K562 (cell line): ENCODE results near the gene KDM4C. TPM values are rescaled to one million over a fixed set of nuclear protein-coding genes. Genes with fewer than 3 reads are reported as not detected.

Experiments used
- ATAC-seq: fragments of 200-7000 bp; cut with Tn5 transposase; 3 replicates; pipeline ENCODE4 v1.9.1; 2020; ENCODE audit warnings: moderate library complexity
- BruUV-seq: library from RNA; stranded (reverse); fragments of 400-500 nt; replicated peaks from 2 replicates; lab custom pipeline; 2021; lab: Mats Ljungman, UMichigan
- CTCF ChIA-PET: fragments of 300-600 bp; formaldehyde crosslinking; extraction: SDS; loops from one replicate; lab custom pipeline; 2021; ENCODE audit warnings: low intra/inter-chr PET ratio; lab: Yijun Ruan, JAX
- POLR2A ChIA-PET: fragments of 300-600, 350-650 bp; sonication (Branson Sonifier 250); formaldehyde crosslinking; extraction: SDS; loops from one replicate; lab custom pipeline; 2021; ENCODE audit warnings: antibody characterized with exemption, inconsistent platforms; lab: Yijun Ruan, JAX
- DNase-seq, 4 experiments: peaks; one replicate each; pipeline versions ENCODE4 v3.0.0 to v3.0.0-alpha.2; 2011 to 2018; ENCODE audit warnings: low spot score in 3 of 4, mixed read lengths in 3 of 4; ENCODE audit errors: extremely low read depth in 1 of 4
- FAIRE-seq: peaks from 2 replicates; lab custom pipeline; 2011; peaks lifted over from hg19 to GRCh38; lab: Jason Lieb, UNC
- H2AFZ ChIP-seq: 2 replicates; pipeline ENCODE4 v1.6.0; 2011; ENCODE audit warnings: low read depth, low read length, control low read depth, inconsistent platforms
- H3K27ac ChIP-seq: fragments of 200-600 bp; 3 replicates; pipeline ENCODE4 v1.8.0; 2011; ENCODE audit warnings: low read depth, mild to moderate bottlenecking, control low read depth, inconsistent platforms, low read length, moderate library complexity, mixed read lengths; ENCODE audit errors: extremely low read depth
- H3K27me3 ChIP-seq, 2 experiments: fragments of 300-600 bp in 1 of 2; 2 replicates in 1 of 2; 3 replicates in 1 of 2; pipeline versions ENCODE4 v1.6.0 to v1.8.0; 2011; ENCODE audit warnings: inconsistent platforms in 2 of 2, low read length in 2 of 2, mild to moderate bottlenecking in 1 of 2, mixed read lengths in 1 of 2, moderate library complexity in 1 of 2; ENCODE audit not compliant: control insufficient read depth in 2 of 2, insufficient read depth in 2 of 2
- H3K36me3 ChIP-seq: fragments of 300-600 bp; 3 replicates; pipeline ENCODE4 v1.8.0; 2011; ENCODE audit warnings: mild to moderate bottlenecking, low read length, inconsistent platforms; ENCODE audit not compliant: control insufficient read depth, insufficient read depth
- H3K4me1 ChIP-seq, 2 experiments: fragments of 200-600 bp in 1 of 2; replicated peaks in 1 of 2; 2 replicates in 1 of 2; 3 replicates in 1 of 2; pipeline versions ENCODE4 v1.5.1 to v1.8.0; 2011; ENCODE audit warnings: inconsistent platforms in 2 of 2, low read length in 2 of 2, mild to moderate bottlenecking in 1 of 2, mixed read lengths in 1 of 2, moderate library complexity in 1 of 2; ENCODE audit not compliant: control insufficient read depth in 2 of 2, insufficient read depth in 2 of 2
- H3K4me2 ChIP-seq: 2 replicates; pipeline ENCODE4 v1.6.1; 2011; ENCODE audit warnings: low read length, control low read depth, inconsistent platforms, mixed read lengths; ENCODE audit not compliant: insufficient read depth
- H3K4me3 ChIP-seq: fragments of 200-600 bp; sonication (generic), shearing (Covaris generic); 2 replicates; pipeline ENCODE4 v1.5.1; 2016; ENCODE audit warnings: control low read depth, inconsistent platforms
- H3K79me2 ChIP-seq: fragments of 200-600 bp; 3 replicates; pipeline ENCODE4 v1.8.0; 2011; ENCODE audit warnings: low read length, inconsistent platforms; ENCODE audit not compliant: control insufficient read depth, insufficient read depth
- H3K9ac ChIP-seq, 2 experiments: 2 replicates each; pipeline versions ENCODE4 v1.6.0 to v1.6.1; 2011; ENCODE audit warnings: low read depth in 2 of 2, low read length in 2 of 2, control low read depth in 1 of 2, inconsistent platforms in 1 of 2, mild to moderate bottlenecking in 1 of 2, mixed read lengths in 1 of 2; ENCODE audit not compliant: insufficient read depth in 1 of 2
- H3K9me1 ChIP-seq: one replicate; pipeline ENCODE4 v1.6.0; 2011; ENCODE audit warnings: inconsistent platforms, mild to moderate bottlenecking, low read length, moderate library complexity; ENCODE audit not compliant: control insufficient read depth, insufficient read depth
- H3K9me3 ChIP-seq: replicated peaks from 2 replicates; pipeline ENCODE4 v1.5.1; 2011; ENCODE audit warnings: low read depth, low read length, inconsistent platforms; ENCODE audit not compliant: control insufficient read depth, insufficient read depth
- H4K20me1 ChIP-seq: replicated peaks from 2 replicates; pipeline ENCODE4 v1.6.1; 2011; ENCODE audit warnings: low read length, inconsistent platforms, mixed read lengths; ENCODE audit not compliant: control insufficient read depth, insufficient read depth
- C11orf30 ChIP-seq: fragments of 450-650 bp; IDR thresholded peaks from 2 replicates; pipeline ENCODE4 v1.6.1; 2016; ENCODE audit warnings: low read depth, mild to moderate bottlenecking
- DLX4 ChIP-seq: fragments of 250-450 bp; sonication (Bioruptor Pico); IDR thresholded peaks from 2 replicates; pipeline ENCODE4 v1.6.1; 2021; ENCODE audit warnings: mild to moderate bottlenecking
- LARP7 ChIP-seq: fragments of 450-650 bp; IDR thresholded peaks from 2 replicates; pipeline ENCODE4 v1.6.1; 2016
- POLR2AphosphoS5 ChIP-seq: IDR thresholded peaks from 2 replicates; pipeline ENCODE4 v1.6.1; 2011; ENCODE audit warnings: mild to moderate bottlenecking, low read depth, low read length, moderate library complexity; ENCODE audit not compliant: control insufficient read depth, insufficient read depth
- ZNF263 ChIP-seq: sonication (generic); formaldehyde crosslinking; IDR thresholded peaks from 2 replicates; pipeline ENCODE4 v1.8.0; 2022; ENCODE audit warnings: mild to moderate bottlenecking, missing genetic modification reagents, borderline replicate concordance
- ZNF655 ChIP-seq: fragments of 250-450 bp; sonication (Bioruptor Pico); IDR thresholded peaks from 2 replicates; pipeline ENCODE4 v1.5.0; 2021
- WGBS: fragments of 100-300 bp; shearing (Covaris generic); methylation state at CpG from one replicate; pipeline ENCODE4 v1.1.6; 2016; ENCODE audit warnings: low coverage, mixed read lengths; ENCODE audit not compliant: insufficient coverage; ENCODE audit errors: missing lambda C conversion rate; 5-methylcytosine and 5-hydroxymethylcytosine counted together
- in situ Hi-C: fragments of 300-500 bp; cut with MboI; formaldehyde crosslinking; loops from 4 replicates; pipeline ENCODE4 v1.15.0; 2018; ENCODE audit warnings: inconsistent platforms, mixed read lengths
- intact Hi-C: fragments of 100-400 bp; cut with micrococcal nuclease; formaldehyde crosslinking; loops from 2 replicates; pipeline ENCODE4 v1.14.2; 2022
- polyA plus RNA-seq, 8 experiments: library from polyadenylated mRNA; depleted of rRNA in 4 of 8; stranded (reverse) in 5 of 8; unstranded in 3 of 8; fragments of >200 nt; fragmentation: Nextera tagmentation in 2 of 8; fragmentation: Illumina TruSeq in 1 of 8; extraction: Ambion mirVana in 2 of 8; extraction: Trizol in 1 of 8; gene quantifications; 2 replicates each; pipeline versions ENCODE4 v1.2.1 to v1.2.3, GENCODE V29; 2011 to 2014; ENCODE audit warnings: inconsistent platforms in 1 of 8, missing spikeins in 1 of 8
- total RNA-seq, 7 experiments: library from RNA; depleted of rRNA in 6 of 7; stranded (reverse); fragments of >200 nt in 6 of 7; fragmentation: Illumina TruSeq in 2 of 7; extraction: Trizol in 2 of 7; gene quantifications; 2 replicates each; pipeline versions ENCODE4 v1.2.1 to v1.2.3, GENCODE V29; 2011 to 2021; ENCODE audit warnings: low replicate concordance in 1 of 7

The KDM4C gene
- total and polyA plus RNA-seq, 9 of the 15 experiments (the other 6 are each of a cell fraction or from before 2014, with no cell fraction given) = 5.4 to 17.0 (median 12.6) TPM

- H3K9me1 ChIP-seq = no peaks in the 10 kb centered on the region
- intact Hi-C loops = no loop called here
- no TSS peak for BruUV-seq
- WGBS = 90% methylated on average over 2 of the region's 2 CpGs
- H3K4me2 ChIP-seq = no peak overlapping the region
- no peak for DNase-seq
- FAIRE-seq = no peak
- TF ChIP-seq ZNF263 (CRISPR knock-in tag) = no peak
- TF ChIP-seq POLR2AphosphoS5 = no peak
- TF ChIP-seq DLX4 = no peak
- TF ChIP-seq LARP7 = no peak
- no peak for TF ChIP-seq ZNF655 (CRISPR knock-in tag)
- no peak for TF ChIP-seq C11orf30
- no peaks in the 10 kb centered on the region for H3K27me3 ChIP-seq
- no peaks in the 10 kb centered on the region for H3K9me3 ChIP-seq
- no peak overlapping the region for H3K4me3 ChIP-seq
- no peaks in the 10 kb centered on the region for H4K20me1 ChIP-seq
- no peak overlapping the region for H3K9ac ChIP-seq
- ChIA-PET POLR2A (no interaction called here), CTCF (no interaction called here)
- H3K4me1 ChIP-seq = peaks cover 0 to 4% of the 10 kb centered on the region in 2 experiments; a peak in 2 of 5 replicates
- no peak overlapping the region for H3K27ac ChIP-seq
- 0 out of 3 replicates have a peak, but pooled peaks cover 5% of the 10 kb centered on the region for H3K36me3 ChIP-seq
- ATAC-seq = no peak
- H2AFZ ChIP-seq = no peak overlapping the region
- H3K79me2 ChIP-seq = no peaks in the 10 kb centered on the region
- in situ Hi-C loops = no loop called here
Measured at GRCh38 chr9:7125231-7125630, 367.5 kb downstream of the KDM4C start.
